Small intestine (tissue), 7 donors: ENCODE data around the gene AFG3L2. TPM values are rescaled to one million over a fixed set of nuclear protein-coding genes. Genes with fewer than 3 reads are reported as not detected.

Source experiments
- DNase-seq, 2 donors: peaks; one replicate each; pipeline versions ENCODE4 v3.0.0 to v3.0.0-alpha.2; 2013
- FAIRE-seq: peaks from 2 replicates; lab custom pipeline; 2012; peaks lifted over from hg19 to GRCh38; lab: Jason Lieb, UNC
- H3K27ac ChIP-seq, 3 donors: one replicate each; pipeline ENCODE4 v1.5.1; 2013; ENCODE audit warnings: low read length in 2 of 3, mild to moderate bottlenecking in 2 of 3, control low read depth in 1 of 3, inconsistent platforms in 1 of 3, low read depth in 1 of 3, moderate library complexity in 1 of 3
- H3K27me3 ChIP-seq, 3 donors: one replicate each; pipeline ENCODE4 v1.6.1; 2013; ENCODE audit warnings: low read length in 3 of 3, inconsistent platforms in 1 of 3; ENCODE audit not compliant: control insufficient read depth in 3 of 3, insufficient read depth in 3 of 3
- H3K36me3 ChIP-seq, 3 donors: one replicate each; pipeline ENCODE4 v1.6.1; 2013; ENCODE audit warnings: low read length in 3 of 3, inconsistent platforms in 1 of 3, low read depth in 1 of 3, mild to moderate bottlenecking in 1 of 3, moderate library complexity in 1 of 3; ENCODE audit not compliant: control insufficient read depth in 3 of 3, insufficient read depth in 2 of 3
- H3K4me1 ChIP-seq, 3 donors: one replicate each; pipeline ENCODE4 v1.6.1; 2013; ENCODE audit warnings: low read length in 2 of 3, inconsistent platforms in 1 of 3, low read depth in 1 of 3, mild to moderate bottlenecking in 1 of 3, moderate library complexity in 1 of 3; ENCODE audit not compliant: control insufficient read depth in 3 of 3, insufficient read depth in 2 of 3
- H3K4me3 ChIP-seq, 3 donors: one replicate each; pipeline ENCODE4 v1.5.1; 2013; ENCODE audit warnings: low read length in 3 of 3, control low read depth in 1 of 3, inconsistent platforms in 1 of 3, low read depth in 1 of 3, mild to moderate bottlenecking in 1 of 3, moderate library complexity in 1 of 3
- H3K9me3 ChIP-seq, 2 donors: one replicate each; pipeline ENCODE4 v1.6.1; 2013; ENCODE audit warnings: low read depth in 1 of 2, low read length in 1 of 2; ENCODE audit not compliant: control insufficient read depth in 2 of 2, insufficient read depth in 1 of 2
- WGBS, 3 donors: extraction: QIAGEN DNeasy Blood & Tissue Kit; methylation state at CpG; one replicate each; pipeline ENCODE4 v1.1.7; 2013; 5-methylcytosine and 5-hydroxymethylcytosine counted together
- polyA plus RNA-seq, 4 donors: library from polyadenylated mRNA; stranded (reverse) in 3 of 4; unstranded in 1 of 4; fragments of 200-250 nt in 3 of 4; fragments of 120-200 nt in 1 of 4; gene quantifications; one replicate each; pipeline versions ENCODE4 v1.2.1 to v1.2.3, GENCODE V29; 2013
- donor health status: healthy with polysubstance abuse.
- donor health status: control.
- donor health status: control.
- donor health status: Bipolar disorder and iron deficiency.
- donor health status: healthy.

Gene AFG3L2
- polyA plus RNA-seq, 4 donors, result 63.4 to 89.9 (median 75.5) TPM

DNA sequence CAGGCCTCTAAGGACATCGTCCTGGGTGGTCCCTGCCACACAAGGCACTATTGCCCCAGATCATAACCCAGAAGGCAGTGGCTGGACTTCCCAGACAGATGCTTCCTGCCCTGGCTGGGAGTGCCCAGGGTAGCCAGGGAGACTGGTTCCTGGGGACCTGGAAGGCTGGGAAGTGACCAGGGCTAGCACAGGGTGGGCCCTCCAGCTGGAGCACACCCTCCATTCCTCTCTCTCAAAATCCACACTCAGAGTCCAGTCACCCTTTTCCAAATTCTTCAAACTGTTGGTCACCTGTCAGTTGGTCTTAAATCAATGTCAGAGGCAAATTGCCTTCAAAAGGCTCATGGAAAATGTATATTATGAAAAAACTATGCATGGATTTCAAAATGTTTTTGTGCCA is 80.6 kb downstream of the AFG3L2 start:
- DNase-seq, result no peak
- Histone ChIP-seq H3K36me3 (no peaks in the 10 kb centered on the region), H3K27me3 (peaks cover 0 to 3% (median 0%) of the 10 kb centered on the region in 3 donors), H3K9me3 (peaks cover 0 to 3% of the 10 kb centered on the region in 2 donors), H3K27ac (no peak overlapping the region), H3K4me3 (no peak overlapping the region), H3K4me1 (no peaks in the 10 kb centered on the region)
- no peak for FAIRE-seq
- 77 to 100% (median 84%) methylated on average over 1 of the region's 1 CpG for WGBS, 3 donors

- Histone ChIP-seq H3K27me3 (peaks cover 0 to 3% (median 0%) of the 10 kb centered on the region in 3 donors), H3K27ac (no peak overlapping the region), H3K36me3 (no peaks in the 10 kb centered on the region), H3K9me3 (peaks cover 0 to 3% of the 10 kb centered on the region in 2 donors), H3K4me3 (no peak overlapping the region), H3K4me1 (no peaks in the 10 kb centered on the region)
- no peak for DNase-seq
- 81 to 86% (median 85%) methylated on average over 3 of the region's 3 CpGs for WGBS, 3 donors
- no peak for FAIRE-seq
These were observed 81.0 kb downstream of the AFG3L2 start for GRCh38 chr18:12296087-12296403.

- no peak for DNase-seq
These were observed 81.5 kb downstream of the AFG3L2 start for GRCh38 chr18:12295389-12296086.

DNA sequence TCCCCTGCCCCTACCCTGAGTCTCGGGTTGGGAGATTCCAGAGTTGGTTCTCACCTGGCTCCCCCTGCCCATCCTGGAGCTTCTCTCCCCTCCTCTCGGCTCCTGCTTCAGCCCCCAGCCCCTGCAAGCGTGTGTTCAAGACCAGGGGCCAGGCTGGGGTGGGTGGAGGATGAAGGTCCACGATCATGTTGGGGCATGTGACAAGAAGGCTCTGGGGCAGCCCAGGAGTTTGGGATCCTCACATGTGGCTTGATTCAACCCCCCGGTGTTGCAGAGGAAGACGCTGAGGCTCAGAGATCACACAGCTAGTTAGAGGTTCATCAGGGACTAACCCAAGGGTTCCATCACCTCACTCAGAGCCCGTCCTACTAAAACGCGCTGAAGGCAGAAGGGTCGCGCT is 83.2 kb downstream of the AFG3L2 start:
- Histone ChIP-seq H3K36me3 (no peaks in the 10 kb centered on the region), H3K4me1 (no peaks in the 10 kb centered on the region), H3K27ac (no peak overlapping the region), H3K9me3 (peaks cover 0 to 3% of the 10 kb centered on the region in 2 donors), H3K27me3 (peaks cover 0 to 14% (median 3%) of the 10 kb centered on the region in 3 donors), H3K4me3 (no peak overlapping the region)
- DNase-seq, result no peak
- WGBS, 3 donors, result 78% methylated on average over 11 of the region's 11 CpGs
- no peak for FAIRE-seq

More at GRCh38 chr18:12295389-12296086, 81.5 kb downstream of the AFG3L2 start:
- no peaks in the 10 kb centered on the region for H3K36me3 ChIP-seq
- no peak for FAIRE-seq
- H3K4me3 ChIP-seq, result no peak overlapping the region
- H3K4me1 ChIP-seq, result no peaks in the 10 kb centered on the region
- peaks cover 0 to 3% (median 0%) of the 10 kb centered on the region in 3 donors for H3K27me3 ChIP-seq
- 88 to 92% (median 88%) methylated on average over 18 of the region's 18 CpGs for WGBS, 3 donors
- H3K27ac ChIP-seq, result no peak overlapping the region
- H3K9me3 ChIP-seq, result peaks cover 0 to 3% of the 10 kb centered on the region in 2 donors

DNA sequence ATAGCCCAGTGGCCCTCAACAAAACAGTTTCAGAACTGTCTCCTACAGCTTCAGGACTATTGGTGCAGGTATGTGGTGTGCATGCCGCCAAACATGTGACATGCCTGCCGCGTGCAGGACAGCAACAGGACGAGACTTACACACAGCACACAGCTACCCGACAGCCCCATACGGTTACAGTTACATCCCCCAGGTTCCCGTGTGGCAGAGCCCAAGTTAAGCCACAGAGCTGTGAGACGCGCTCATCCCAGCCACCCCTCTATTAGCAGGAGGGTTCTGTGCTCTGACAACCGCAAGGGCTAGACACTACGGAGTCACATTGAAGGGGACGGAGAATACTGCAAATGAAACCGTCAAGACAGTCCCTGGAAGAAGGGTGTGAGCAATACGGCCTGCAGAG is 85.3 kb downstream of the AFG3L2 start:
- DNase-seq, result no peak
- WGBS, 3 donors, result 86 to 91% (median 89%) methylated on average over 14 of the region's 14 CpGs
- Histone ChIP-seq H3K36me3 (no peaks in the 10 kb centered on the region), H3K27ac (no peak overlapping the region), H3K27me3 (peaks cover 0 to 36% (median 15%) of the 10 kb centered on the region in 3 donors), H3K9me3 (no peaks in the 10 kb centered on the region), H3K4me3 (no peak overlapping the region), H3K4me1 (peaks cover 0 to 7% (median 0%) of the 10 kb centered on the region in 3 donors)
- no peak for FAIRE-seq

- DNase-seq (no peak), FAIRE-seq (no peak)
These were observed 85.9 kb downstream of the AFG3L2 start for GRCh38 chr18:12291161-12291560.

GRCh38 chr18:12290086-12290485 is 86.9 kb downstream of the AFG3L2 start:
- peaks cover 0 to 7% (median 0%) of the 10 kb centered on the region in 3 donors for H3K4me1 ChIP-seq
- no peaks in the 10 kb centered on the region for H3K9me3 ChIP-seq
- no peak overlapping the region for H3K4me3 ChIP-seq
- no peaks in the 10 kb centered on the region for H3K36me3 ChIP-seq
- 49 to 81% (median 68%) methylated on average over 2 of the region's 2 CpGs for WGBS, 3 donors
- FAIRE-seq (no peak), DNase-seq (no peak)
- no peak overlapping the region for H3K27ac ChIP-seq
- peaks cover 0 to 40% (median 15%) of the 10 kb centered on the region in 3 donors for H3K27me3 ChIP-seq

More at GRCh38 chr18:12291161-12291560, 85.9 kb downstream of the AFG3L2 start:
- H3K4me3 ChIP-seq, result no peak overlapping the region
- peaks cover 0 to 7% (median 0%) of the 10 kb centered on the region in 3 donors for H3K4me1 ChIP-seq
- H3K27ac ChIP-seq, result no peak overlapping the region
- H3K27me3 ChIP-seq, result peaks cover 0 to 37% (median 15%) of the 10 kb centered on the region in 3 donors
- no peaks in the 10 kb centered on the region for H3K9me3 ChIP-seq
- WGBS, 3 donors, result 65 to 80% (median 76%) methylated on average over 6 of the region's 6 CpGs
- H3K36me3 ChIP-seq, result no peaks in the 10 kb centered on the region

DNA sequence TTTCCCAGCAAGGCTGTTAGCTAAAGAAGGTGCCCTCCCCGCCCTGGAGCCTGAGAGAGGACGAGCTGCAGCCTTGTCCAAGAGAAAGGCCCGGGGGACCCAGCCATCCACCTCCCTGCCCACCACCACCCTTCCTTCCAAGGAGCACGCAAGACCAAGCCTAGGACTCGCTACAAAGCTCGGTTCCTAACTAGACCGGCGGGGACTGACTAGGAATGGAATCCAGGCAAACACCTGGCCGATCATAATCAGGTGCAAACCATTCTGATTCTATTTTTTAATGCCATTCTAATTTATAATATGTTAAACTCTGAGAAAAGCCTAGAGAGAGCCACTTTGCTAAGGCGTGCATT is 88.6 kb downstream of the AFG3L2 start:
- Histone ChIP-seq H3K36me3 (no peaks in the 10 kb centered on the region), H3K9me3 (no peaks in the 10 kb centered on the region), H3K27ac (peak overlapping the region in 1 of 3 donors; percentile 68), H3K4me1 (peaks cover 0 to 7% (median 0%) of the 10 kb centered on the region in 3 donors), H3K4me3 (peak overlapping the region in 1 of 3 donors; percentile 37), H3K27me3 (peaks cover 0 to 45% (median 15%) of the 10 kb centered on the region in 3 donors)
- WGBS, 3 donors, result 13 to 16% (median 15%) methylated on average over 10 of the region's 10 CpGs
- no peak for DNase-seq
- no peak for FAIRE-seq
